Measurements from ENCODE around the gene DIPK1C.

DNA sequence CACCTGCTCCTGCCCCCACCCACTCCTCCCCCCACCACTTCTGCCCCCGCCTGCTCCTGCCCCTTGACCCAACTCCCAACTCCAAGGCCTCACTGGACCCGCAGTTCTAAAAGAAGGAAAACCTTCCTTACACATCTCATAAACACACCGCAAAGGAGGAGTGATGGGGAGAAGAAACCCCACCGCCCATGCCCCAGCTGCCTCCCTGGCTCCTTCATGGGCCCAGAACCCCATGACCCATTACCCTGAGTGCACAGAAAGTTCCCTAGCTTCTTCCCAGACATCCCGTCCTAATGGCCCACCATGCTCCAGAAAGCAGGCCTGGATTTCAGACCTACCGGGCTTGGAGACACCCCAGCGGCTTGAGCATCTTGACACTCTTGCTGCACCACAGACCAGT is 21.2 kb upstream of the DIPK1C start:
- TF ChIP-seq, protein P1, sequence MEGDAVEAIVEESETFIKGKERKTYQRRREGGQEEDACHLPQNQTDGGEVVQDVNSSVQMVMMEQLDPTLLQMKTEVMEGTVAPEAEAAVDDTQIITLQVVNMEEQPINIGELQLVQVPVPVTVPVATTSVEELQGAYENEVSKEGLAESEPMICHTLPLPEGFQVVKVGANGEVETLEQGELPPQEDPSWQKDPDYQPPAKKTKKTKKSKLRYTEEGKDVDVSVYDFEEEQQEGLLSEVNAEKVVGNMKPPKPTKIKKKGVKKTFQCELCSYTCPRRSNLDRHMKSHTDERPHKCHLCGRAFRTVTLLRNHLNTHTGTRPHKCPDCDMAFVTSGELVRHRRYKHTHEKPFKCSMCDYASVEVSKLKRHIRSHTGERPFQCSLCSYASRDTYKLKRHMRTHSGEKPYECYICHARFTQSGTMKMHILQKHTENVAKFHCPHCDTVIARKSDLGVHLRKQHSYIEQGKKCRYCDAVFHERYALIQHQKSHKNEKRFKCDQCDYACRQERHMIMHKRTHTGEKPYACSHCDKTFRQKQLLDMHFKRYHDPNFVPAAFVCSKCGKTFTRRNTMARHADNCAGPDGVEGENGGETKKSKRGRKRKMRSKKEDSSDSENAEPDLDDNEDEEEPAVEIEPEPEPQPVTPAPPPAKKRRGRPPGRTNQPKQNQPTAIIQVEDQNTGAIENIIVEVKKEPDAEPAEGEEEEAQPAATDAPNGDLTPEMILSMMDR (IDR thresholded peaks at IDR 0.05) = no peak
- TF ChIP-seq POLR2AphosphoS5 (IDR thresholded peaks at IDR 0.05) (no peak), POLR2A (IDR thresholded peaks at IDR 0.05) (no peak), EP300 (IDR thresholded peaks at IDR 0.05) (no peak)

All from gastroesophageal sphincter (tissue), 3 donors.